T follicular helper cell (primary cell): ENCODE data around the gene ANKFN1.

ENCODE experiments used
- DNase-seq: peaks from one replicate; pipeline ENCODE4 v3.0.0-alpha.2; 2020; ENCODE audit warnings: low read depth
- total RNA-seq, 2 experiments: gene quantifications; one replicate each; lab custom pipeline; 2026; lab: John Stamatoyannopoulos, UW

Gene ANKFN1, protein sequence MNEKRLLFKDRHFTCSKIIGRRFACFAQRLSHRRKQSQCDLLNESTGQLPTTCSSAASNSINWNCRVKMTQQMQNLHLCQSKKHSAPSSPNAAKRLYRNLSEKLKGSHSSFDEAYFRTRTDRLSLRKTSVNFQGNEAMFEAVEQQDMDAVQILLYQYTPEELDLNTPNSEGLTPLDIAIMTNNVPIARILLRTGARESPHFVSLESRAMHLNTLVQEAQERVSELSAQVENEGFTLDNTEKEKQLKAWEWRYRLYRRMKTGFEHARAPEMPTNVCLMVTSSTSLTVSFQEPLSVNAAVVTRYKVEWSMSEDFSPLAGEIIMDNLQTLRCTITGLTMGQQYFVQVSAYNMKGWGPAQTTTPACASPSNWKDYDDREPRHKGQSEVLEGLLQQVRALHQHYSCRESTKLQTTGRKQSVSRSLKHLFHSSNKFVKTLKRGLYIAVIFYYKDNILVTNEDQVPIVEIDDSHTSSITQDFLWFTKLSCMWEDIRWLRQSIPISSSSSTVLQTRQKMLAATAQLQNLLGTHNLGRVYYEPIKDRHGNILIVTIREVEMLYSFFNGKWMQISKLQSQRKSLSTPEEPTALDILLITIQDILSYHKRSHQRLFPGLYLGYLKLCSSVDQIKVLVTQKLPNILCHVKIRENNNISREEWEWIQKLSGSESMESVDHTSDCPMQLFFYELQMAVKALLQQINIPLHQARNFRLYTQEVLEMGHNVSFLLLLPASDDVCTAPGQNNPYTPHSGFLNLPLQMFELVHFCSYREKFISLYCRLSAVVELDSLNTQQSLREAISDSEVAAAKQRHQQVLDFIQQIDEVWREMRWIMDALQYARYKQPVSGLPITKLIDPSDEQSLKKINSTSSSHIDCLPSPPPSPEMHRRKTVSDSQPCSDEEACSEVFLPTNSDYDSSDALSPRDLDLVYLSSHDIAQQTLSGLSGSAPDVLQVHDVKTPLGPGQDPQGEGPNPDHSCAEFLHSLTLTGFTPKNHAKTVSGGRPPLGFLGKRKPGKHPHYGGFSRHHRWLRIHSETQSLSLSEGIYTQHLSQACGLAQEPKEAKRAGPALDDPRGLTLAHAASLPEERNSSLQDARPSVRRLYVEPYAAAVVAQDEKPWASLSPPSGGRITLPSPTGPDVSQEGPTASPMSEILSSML
- total RNA-seq, result 0 reads per million in 2 experiments

DNA sequence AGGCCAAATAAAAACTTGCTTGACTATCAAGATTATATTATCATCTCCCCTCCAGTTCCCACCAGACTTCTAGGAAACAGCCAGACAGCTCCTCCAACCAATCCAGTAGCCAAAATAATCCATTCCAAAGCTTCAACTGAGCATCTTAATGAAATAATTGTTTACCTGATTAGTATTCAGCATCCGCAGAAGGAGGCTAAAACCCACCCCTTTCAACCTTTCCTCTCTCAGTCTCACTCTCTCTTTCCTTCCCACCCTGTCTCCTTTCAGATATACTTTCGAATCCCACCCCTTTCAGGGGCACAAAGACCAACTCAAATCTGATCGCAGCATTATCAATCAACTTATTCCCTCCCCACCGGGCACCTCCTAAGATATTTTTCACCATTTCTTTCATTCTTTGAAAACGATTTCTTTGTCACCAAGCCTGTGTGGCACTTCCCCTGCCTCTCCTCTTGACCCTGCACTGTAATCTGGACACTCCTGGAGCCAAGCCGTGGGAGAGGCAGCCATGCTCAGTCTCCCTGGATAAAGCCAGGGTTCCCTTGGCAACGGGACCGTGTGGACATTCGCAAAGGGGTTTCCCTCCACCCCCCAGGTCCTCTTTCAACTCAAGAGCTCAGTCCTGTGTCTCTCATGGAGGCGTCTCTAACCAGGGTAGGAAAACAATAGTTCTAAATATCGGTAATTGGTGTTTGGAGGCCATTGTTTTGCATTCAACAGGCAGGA lies at the start of gene ANKFN1:
TSS of gene ANKFN1 (plus strand) at position 602 of the 729 bp plus-strand sequence. CDS start 59,193 bp downstream, outside the sequence.
- DNase-seq, result no peak

DNA sequence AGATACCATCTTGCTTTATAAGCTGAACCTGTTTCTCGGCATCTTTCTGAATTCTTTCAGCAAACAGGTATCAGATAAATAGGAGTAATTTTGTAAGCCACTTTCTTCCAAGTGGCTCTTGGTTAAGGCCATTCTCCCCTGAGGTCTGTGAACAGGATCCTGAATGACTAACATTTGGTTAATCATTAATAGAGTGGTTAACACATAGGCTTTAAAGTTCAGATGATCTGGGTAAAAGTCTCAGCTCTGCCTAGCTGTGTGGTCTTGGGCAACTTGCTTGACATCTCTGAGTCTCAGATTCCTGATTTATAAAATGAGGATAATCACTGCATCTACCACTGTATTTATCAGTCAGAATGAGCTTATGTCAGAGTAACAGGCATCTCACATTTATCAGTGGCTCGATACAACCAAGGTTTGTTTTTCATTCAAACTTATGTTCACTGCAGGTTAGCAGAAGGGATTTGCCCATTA lies 44.4 kb upstream of the ANKFN1 start:
- no peak for DNase-seq

DNA sequence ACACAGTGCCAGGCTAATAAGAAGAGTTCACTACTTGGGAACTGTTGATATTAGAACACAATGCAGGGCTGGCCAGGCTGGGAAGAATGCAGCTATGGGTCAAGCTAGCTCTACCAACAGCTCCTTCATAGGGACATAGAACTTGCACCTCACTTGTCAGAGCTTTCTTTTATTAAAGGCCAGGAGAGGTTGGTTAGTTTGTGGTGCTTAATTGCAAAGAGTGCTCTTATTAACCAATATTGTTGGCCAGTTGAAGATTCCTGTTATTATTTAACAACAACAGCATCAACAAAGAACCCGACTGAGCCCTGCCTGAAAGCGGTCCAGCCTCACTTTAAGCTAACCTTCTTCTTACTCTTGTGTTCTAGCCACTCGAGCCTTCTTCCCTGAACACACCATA lies 43.4 kb upstream of the ANKFN1 start:
- no peak for DNase-seq

DNA sequence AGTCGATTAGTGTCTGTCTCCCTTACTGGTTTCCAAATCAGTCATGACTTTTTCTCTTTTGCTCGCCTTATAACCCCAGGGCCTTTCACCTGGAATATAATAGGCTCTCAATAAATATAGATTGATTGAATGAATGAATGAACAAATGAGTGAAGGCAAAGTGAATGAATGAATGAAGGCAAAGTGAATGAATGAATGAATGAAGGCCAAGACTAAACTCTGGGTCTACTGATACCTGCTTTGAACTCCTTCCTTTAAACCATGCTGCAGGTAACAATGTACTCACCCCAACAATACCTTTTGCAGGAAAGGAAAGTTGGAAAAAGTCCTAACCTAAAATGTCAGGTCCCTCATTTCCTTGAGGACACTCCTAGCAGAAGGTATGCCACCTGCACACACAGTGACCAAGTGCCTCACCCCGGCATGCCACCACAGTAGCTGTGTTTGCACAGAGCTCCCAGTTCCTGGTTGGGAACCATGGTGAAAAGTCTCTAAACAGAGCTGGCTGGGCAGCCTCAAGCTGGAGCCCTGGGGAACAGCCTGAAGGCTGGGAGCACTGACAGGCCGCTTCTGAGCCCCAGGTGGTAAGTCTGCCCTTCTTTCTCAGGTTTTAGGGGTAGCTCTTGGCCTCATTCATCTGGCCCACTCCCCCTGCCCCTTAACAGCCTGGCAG lies 42.7 kb upstream of the ANKFN1 start:
- DNase-seq, result no peak

DNA sequence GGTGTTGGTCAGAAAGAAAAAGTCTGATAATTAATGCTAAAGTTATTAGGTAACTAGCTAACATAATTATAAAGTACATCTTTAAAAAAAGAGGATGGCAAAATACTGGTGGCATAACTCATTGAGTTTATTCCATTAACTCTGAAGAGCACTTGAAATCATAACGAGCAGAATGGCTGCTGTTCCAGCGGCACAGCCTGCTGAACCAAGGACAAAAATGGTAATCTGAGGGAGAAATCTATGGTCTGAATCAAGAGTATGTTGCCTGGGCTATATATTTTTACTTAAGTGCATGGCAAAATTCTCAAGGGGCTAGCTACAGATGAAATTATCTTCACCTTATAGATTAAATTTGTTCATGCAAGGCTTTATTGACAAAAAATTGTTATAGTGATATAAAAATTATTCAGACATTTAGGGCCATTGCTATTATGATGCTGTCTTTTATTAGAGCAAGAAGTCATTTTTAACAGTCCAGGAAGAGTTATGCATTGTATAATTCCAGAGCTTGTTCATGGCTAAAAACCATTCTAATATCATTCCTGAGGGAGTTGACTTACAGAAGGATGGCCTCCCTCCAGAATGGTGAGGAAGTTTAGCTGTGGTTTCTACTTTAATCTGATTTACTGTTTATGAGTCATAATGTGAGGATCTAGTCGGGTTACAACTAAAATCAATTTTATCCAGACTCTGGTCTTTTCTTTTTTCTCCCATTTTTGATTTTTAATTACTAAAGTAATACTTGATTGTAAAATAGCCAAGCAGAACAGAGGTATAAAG lies 41.4 kb upstream of the ANKFN1 start:
- DNase-seq, result no peak

DNA sequence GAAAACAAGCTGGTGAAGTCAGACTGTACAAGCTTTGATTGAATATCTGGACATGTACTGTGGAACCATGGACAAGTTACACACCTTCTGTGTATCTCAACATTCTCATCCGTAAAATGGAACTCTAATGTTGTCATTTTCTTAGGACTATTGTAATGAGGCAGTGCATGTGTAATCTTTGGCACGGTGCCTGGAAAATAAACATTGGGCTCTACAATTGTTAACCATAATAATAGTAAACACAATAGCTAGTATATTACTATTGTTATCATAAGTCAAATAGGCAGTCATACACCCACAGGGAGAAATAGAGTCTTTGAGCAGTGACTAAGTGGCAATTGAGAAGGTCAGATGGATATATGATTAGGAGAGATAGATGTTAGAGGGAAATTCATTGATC lies 39.8 kb upstream of the ANKFN1 start:
- DNase-seq, result no peak

DNA sequence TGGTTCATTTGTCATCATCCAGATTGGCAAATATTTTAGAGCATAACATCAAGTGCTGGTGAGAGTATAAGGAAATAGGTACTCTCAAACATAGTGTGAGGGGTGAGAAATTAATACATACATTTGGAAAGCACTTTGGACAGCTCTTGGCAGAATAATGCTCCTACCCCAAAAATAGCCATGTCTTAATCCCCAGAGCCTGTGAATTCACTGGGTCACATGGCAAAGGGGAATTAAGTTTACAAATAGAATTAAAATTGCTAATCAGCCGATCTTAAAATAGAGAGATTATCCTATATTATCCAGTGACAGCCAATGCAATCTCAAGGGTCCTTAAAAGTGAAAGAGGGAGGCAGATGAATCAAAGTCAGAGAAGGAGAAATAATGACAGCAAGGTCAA lies 38.8 kb upstream of the ANKFN1 start:
- no peak for DNase-seq

DNA sequence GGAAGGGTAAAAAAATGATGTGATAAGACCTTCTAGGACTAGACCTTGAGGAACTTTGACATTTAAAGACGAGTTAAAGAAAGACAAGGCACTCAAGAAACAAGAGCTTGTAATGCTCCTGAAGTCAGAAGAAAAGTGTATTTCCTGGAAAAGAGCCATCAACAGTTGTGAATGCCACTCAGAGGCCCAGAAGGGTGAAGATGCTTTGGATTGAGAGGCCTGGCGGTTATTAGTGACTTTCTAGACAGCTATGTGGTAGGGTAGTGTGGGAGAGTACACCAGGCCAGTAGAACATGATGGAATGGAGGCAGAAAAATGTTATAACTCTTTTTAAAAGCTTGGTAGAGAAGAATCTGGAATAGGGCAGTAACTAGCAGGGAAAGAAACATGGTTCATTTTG lies 34.1 kb upstream of the ANKFN1 start:
- no peak for DNase-seq

DNA sequence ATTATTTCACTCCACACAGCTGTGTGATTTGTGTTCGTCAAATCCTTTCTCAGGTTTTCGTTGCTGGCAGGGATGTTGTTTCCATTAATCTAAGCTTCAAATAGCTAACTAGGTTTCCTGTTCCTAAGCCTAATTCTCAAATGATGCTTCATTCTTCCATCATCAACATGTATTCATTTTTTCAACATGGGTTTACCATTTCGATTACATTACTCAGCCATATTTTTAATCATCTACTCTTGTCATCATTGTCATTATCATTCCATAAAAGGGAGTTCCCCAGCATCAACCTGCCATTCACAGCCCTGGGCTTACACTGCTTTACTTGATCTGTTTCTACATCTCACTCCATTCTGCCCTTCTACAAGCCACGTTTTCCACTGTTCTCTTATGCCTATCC lies 33.3 kb upstream of the ANKFN1 start:
- no peak for DNase-seq

DNA sequence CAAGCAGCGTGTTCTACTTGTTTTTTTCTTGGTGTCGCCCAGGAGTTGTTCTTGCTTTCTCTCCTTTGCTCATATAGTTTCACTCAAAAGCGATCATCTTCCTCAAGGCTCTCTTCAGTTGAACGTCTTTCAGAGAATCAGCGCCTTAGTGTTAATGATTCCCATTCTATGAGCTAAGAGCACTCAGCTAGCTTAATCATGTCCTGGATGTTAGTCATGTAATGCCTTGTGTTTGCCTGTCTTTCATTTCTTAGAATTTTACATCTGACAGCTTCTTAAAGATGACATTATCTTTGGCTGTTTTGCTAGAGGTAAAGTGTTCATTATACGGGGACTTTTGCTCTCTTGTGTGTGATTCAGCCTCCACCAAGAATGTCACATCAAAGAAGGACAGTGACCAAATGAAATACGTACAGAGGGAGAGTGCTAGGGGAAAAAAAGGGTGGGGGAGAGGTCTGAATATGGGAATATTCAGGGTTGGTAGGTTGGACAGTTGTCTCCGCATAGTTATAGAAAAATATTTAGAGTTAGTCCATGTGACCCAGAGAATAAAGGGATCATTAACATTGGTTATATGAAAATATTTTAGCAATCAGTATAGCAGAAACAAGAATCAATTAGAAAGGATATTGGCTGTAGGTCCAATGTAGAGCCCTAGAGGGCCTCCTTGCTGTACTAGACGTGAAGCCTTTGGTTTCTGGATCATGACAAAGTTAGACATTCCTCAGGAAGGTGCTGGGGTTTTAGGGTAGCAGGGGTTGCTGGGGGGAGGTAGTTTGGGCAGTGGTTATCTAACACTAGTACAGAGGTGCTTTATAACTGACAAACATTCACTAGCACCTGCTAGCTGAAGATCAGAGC lies 31.9 kb upstream of the ANKFN1 start:
- no peak for DNase-seq

DNA sequence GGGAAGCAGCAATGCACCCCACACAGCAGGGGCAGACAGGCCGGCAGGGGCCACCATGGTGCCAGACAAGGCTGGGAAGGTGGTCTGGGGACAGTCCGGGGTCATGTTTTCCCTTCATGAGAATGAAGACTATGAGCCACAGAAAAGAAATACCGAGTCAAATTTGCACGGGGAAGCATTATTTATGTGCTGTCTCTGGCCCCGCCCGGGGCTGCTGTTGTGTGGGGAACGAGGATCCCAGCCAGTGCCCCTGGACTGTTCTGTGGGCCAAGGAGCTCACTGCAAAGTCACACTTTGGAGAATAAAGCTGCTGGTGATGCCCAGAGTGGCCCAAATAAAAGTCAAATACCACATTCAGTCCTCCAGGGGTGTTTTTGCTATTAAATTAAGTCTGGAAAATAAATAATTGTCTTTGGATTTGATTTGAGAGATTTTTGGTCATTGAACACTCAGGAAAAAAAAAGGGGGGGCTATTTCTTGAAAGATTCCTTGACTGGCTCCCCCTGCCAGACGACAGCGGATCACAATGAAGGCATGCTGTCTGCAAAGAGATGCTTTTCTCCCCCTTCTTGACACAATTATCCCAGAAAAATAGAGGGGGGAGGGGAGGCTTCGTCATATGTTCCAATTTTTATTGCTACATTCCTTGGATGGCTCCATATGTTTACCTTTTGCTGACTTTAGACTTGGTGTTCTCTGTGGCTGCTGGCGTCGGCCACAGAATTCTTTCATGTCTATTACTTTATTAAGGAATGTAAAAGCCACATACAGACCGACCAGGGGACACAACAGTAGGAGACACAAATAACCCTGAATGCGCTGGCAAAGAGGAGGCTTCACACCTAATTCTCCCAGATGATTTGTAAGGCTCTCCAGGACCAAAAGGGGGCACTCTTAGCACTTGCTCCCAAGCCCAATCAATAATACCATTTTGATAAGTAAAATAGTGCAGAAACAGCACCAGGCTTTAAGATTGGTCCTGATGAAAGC lies 27.1 kb upstream of the ANKFN1 start:
- DNase-seq, result no peak

DNA sequence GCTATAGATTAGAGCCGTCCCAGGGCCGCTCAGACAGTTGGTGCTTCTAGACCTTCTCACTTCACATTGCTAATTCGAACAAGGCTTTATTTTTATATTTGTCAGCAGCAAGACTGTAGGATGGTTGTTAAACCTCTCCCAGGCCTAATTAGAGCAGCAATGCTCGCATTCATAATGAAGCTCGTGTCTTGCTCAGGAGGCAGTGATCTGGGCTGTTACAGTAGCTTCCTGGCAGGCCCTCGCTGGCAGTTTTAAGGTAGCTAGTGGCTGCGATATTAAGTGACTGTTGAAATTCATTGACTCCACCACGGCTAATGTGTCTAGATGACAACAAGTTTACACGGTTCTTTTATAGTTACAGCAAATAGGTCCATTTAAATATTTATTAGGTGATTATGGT lies 23.2 kb upstream of the ANKFN1 start:
- no peak for DNase-seq

DNA sequence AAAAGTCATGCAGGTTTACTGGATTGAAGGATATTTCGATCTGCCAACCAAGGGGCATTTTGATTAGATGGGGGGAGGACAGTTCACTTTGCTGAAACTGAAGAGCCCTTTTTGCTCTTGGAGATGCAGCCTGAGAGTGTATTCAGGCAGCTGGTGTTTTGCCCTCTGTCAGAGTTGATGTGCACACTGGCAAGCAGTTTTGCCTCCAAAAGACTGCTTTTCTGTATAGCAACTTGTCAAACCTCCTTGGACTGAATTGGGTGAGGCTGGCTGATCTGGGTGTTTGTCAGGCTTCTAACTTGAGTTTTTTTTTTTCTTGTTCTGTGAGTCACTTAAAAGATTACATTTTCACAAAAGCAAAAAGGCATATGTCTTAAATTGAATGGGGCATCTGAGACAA lies 22.6 kb upstream of the ANKFN1 start:
- DNase-seq, result no peak

DNA sequence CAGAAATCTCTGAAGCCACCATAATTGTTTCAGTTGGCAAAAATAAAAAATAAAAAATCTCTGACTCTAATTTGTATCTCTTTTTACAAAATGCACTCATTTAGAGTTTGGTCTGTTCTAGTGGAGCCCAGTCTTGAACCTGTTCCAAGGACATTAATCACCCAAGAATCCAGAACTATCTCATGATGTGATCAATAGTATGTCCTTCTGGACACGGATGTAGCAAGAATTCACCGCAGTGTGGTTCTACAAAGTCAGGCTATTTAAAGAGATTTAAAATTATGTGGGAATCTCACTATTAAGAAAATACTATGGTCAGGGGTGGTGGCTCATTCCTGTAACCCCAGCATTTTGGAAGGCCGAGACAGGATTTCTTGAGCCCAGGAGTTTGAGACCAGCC lies 21.8 kb upstream of the ANKFN1 start:
- DNase-seq, result no peak

DNA sequence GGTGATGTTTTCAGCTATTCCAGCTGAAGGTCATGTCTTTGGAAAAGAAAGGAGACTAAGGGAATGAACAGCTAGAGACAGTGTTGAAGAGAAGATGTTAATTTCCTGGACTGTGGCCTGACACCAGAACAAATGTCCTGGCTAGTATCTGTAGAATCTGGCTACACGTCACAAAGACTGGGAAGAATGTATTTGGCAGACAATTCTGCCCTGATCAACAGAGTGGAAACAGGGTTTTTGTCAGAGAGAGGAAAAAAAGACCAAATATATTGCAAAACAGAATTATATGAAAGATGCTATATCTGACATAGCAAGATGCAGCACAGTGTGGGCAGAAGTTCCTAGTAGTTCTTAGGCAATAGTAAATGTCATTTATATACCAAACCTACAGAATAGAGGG lies 17.0 kb upstream of the ANKFN1 start:
- no peak for DNase-seq

DNA sequence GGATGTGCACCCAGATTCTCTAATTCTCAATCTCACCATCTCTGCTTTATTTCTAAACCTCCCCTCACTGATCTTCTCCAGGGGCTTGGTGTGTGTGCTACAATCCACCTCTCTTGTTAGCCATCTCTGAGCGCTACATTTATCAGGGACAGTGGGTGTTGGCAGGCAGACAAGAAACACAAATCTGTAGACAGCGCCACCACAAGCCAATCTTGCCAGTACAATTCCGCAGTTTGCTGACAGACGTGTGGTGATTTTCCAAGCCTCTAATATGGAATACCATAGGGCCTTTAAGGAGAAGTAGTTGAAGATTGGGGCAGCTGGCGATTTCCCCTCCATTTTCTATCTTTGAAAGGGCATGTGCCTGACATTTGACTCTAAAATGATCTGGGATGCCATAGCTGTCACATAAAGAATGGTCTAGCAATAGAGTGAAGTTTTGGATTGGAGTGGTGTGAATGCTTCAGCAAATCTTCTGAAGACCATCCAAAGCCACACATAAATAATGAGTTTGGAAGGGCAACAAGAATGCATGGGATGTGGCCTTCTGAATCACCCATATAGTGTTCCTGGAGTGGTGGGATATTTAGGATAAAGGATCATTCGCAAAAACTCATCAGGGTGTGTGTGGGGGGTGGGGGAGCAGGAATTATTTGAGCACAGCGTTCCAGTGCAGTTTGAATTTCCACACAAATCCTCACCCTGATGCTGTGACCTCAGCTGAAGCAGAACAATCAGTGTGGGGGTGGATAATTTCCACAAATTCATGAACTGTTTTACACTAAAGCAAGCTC lies 12.0 kb upstream of the ANKFN1 start:
- DNase-seq, result no peak

DNA sequence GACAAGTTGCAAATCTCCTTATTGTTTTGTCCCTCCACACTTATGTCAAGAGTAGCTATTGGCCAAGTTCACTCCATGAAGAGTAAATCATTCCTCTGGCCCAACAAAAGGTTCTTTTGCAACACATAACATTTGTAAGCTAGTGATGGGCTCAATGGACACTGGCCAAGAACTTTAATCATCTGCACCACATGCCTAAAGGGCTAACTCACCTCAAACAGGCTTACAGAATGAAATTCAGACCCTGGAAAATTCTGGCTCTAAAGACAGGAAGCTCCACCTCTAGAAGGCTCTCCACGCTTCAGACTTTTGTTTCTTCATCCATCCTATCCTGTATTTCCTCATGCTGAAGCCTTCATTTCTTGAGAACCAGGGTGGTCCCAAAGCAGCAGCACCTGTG lies 10.9 kb upstream of the ANKFN1 start:
- DNase-seq, result no peak
